Lower lobe of right lung (tissue), 2 donors: Measurements from ENCODE around the gene ALDH1L1. TPM values are rescaled to one million over a fixed set of nuclear protein-coding genes. Genes with fewer than 3 reads are reported as not detected.

Experiments
- ATAC-seq, 2 donors: fragments of 200-7000 bp; cut with Tn5 transposase; one replicate each; pipeline ENCODE4 v1.9.1; 2020 to 2022; ENCODE audit warnings: mild to moderate bottlenecking in 2 of 2, moderate library complexity in 2 of 2
- DNase-seq: peaks from one replicate; pipeline ENCODE4 v3.0.0-alpha.2; 2020
- H3K27ac ChIP-seq: fragments of 200-600 bp; one replicate; pipeline ENCODE4 v1.8.0; 2022
- H3K27me3 ChIP-seq: fragments of 200-600 bp; one replicate; pipeline ENCODE4 v1.8.0; 2022; ENCODE audit warnings: low read depth
- H3K36me3 ChIP-seq: fragments of 200-600 bp; one replicate; pipeline ENCODE4 v1.8.0; 2022; ENCODE audit warnings: mild to moderate bottlenecking
- H3K4me1 ChIP-seq: fragments of 200-600 bp; one replicate; pipeline ENCODE4 v1.8.0; 2022
- H3K4me3 ChIP-seq: fragments of 200-600 bp; one replicate; pipeline ENCODE4 v1.8.0; 2022; ENCODE audit warnings: mild to moderate bottlenecking
- H3K9me3 ChIP-seq: fragments of 200-600 bp; one replicate; pipeline ENCODE4 v1.8.0; 2022
- CTCF ChIP-seq: fragments of 200-600 bp; IDR thresholded peaks from one replicate; pipeline ENCODE4 v1.8.0; 2022; ENCODE audit warnings: antibody characterized with exemption, mild to moderate bottlenecking
- intact Hi-C: fragments of 100-400 bp; cut with DNase I; formaldehyde crosslinking; loops from one replicate; pipeline ENCODE4 v1.11.0; 2022
- long read RNA-seq: library from polyadenylated mRNA; unstranded; transcript quantifications from one replicate; pipeline ENCODE4 v2.0.0, GENCODE V29; 2021
- total RNA-seq: library from RNA; stranded (reverse); fragmentation: NEBNext Ultra II Directional; extraction: Animal tissue kit (Norgen Biotek cat#: 25700); gene quantifications from one replicate; pipeline ENCODE4 v1.2.1, GENCODE V29; 2021
- donor health status: DM: no; HTN: yes; CAD: no; lungs with severe emphysema.

The ALDH1L1 gene
- 2.8 TPM for total RNA-seq
- long read RNA-seq, partial matches to known transcripts: 0 of 1 reads
- long read RNA-seq, other reads (novel, unspliced or antisense): 0 of 1 reads

- Histone ChIP-seq H3K36me3 (no peaks in the 10 kb centered on the region), H3K9me3 (no peaks in the 10 kb centered on the region), H3K4me1 (peaks cover 14% of the 10 kb centered on the region), H3K27ac (peak within 1 kb of the TSS; percentile 53), H3K4me3 (peak within 1 kb of the TSS; percentile 55), H3K27me3 (peaks cover 30% of the 10 kb centered on the region)
- intact Hi-C loops: no loop called here
- DNase-seq (peak; percentile 65), ATAC-seq (peak; percentile 82 to 86)
- TF ChIP-seq CTCF: no peak
Measured at GRCh38 chr3:126180477-126181397, at the start of gene ALDH1L1. TSS of gene ALDH1L1 (minus strand) at chr3:126180586. CDS start at chr3:126160979, 19,607 bp downstream.

- Histone ChIP-seq H3K9me3 (no peaks in the 10 kb centered on the region), H3K4me3 (no peak overlapping the region), H3K4me1 (no peaks in the 10 kb centered on the region), H3K27ac (no peak overlapping the region), H3K36me3 (no peaks in the 10 kb centered on the region), H3K27me3 (no peaks in the 10 kb centered on the region)
- TF ChIP-seq CTCF: no peak
- intact Hi-C loops: no loop called here
- ATAC-seq (no peak), DNase-seq (no peak)
Measured at GRCh38 chr3:126226374-126226773, 46.0 kb upstream of the ALDH1L1 start.

DNA sequence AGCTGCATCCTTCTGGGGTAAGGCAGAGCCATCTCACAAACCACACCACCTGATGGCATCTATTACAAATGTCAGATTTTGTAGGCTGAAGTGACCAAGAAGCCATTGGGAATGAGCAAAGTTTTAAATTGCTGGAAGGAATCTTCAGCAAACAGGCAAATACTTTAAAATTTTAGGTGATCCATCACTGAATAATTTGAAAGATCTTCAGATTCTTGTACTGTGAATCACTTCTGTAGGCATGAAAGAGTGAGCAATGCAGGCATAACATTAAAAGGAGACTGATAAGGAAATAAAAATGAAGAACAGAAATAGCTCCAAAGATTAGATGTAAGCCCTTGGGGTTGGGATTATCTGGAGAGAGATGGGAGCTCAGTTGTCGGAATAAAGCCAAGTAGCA, 36.0 kb upstream of the ALDH1L1 start:
- Histone ChIP-seq H3K4me1 (peaks cover 18% of the 10 kb centered on the region), H3K27ac (no peak overlapping the region), H3K4me3 (no peak overlapping the region), H3K27me3 (peaks cover 35% of the 10 kb centered on the region), H3K9me3 (no peaks in the 10 kb centered on the region), H3K36me3 (no peaks in the 10 kb centered on the region)
- intact Hi-C loops: no loop called here
- ATAC-seq: no peak
- no peak for DNase-seq
- no peak for TF ChIP-seq CTCF

- Histone ChIP-seq H3K4me1 (peaks cover 18% of the 10 kb centered on the region), H3K9me3 (no peaks in the 10 kb centered on the region), H3K36me3 (no peaks in the 10 kb centered on the region), H3K27me3 (peaks cover 35% of the 10 kb centered on the region), H3K4me3 (peak overlapping the region; percentile 53), H3K27ac (peak overlapping the region; percentile 71)
- no peak for DNase-seq
- ATAC-seq: peak; percentile 55 to 56
- intact Hi-C loops: no loop called here
- TF ChIP-seq CTCF: no peak
Measured at GRCh38 chr3:126213379-126214028, 33.1 kb upstream of the ALDH1L1 start.

DNA sequence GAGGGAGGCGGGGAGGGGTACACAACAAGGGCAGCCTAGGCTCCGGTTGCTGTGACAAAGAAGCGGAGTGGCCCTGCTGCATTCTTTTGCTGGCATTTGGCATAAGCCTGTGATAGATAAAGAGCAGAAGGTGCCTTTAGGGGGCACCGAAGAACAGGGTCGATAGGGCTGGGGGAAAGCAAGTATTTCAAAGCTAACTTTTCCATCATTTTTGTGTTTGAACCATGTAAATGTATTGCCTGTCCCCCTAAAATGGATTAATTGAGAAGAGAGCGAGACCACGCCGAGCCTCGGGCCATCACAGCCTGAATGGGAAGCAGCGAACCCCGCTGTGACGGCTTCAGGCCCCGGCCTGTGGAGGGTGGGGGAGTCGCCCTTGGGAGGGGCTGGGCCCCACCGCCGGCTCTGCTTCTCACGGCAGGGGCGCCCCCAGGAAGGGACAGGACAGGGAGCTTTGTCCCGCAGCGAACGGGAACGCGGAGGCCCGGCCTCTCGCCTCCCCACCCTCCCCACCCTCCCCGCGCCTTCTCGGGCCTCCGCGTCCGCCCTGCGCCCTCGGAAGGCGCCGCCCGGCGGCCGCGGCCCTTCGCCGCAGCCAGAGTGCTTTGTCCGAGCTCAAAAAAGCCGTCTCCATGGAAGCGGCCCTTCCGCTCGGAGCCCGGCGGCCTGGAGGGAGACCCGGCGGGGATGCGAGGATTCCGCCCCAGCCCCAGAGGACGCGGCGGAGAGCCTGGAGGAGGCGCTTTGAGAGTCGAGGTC, 32.4 kb upstream of the ALDH1L1 start:
- intact Hi-C loops: no loop called here
- H3K4me3 ChIP-seq: peak overlapping the region; percentile 53
- ATAC-seq (peak; percentile 87 to 91), DNase-seq (peak; percentile 54)
- H3K4me1 ChIP-seq: peaks cover 18% of the 10 kb centered on the region
- peak overlapping the region; percentile 71 for H3K27ac ChIP-seq
- H3K36me3 ChIP-seq: no peaks in the 10 kb centered on the region
- peaks cover 35% of the 10 kb centered on the region for H3K27me3 ChIP-seq
- no peaks in the 10 kb centered on the region for H3K9me3 ChIP-seq
- TF ChIP-seq CTCF: peak; percentile 39
